ENCODE data around the gene ZC3H10.
A peak's percentile ranks its signal among the peaks of the same experiment; 100 is the strongest.
"Not testable (repeated sequence)": the region's sequence is repeated elsewhere in the genome, so short reads cannot be mapped to it uniquely, and the experiment has no call there.

The ZC3H10 gene

GRCh38 chr12:56153678-56154065 is 35.6 kb downstream of the ZC3H10 start:
- DNase-seq (ENCODE audit: low read depth in 1 of 2, low spot score in 1 of 2): no peak

- no peak for DNase-seq (ENCODE audit: low read depth in 1 of 2, low spot score in 1 of 2)
These were observed 36.2 kb downstream of the ZC3H10 start for GRCh38 chr12:56154246-56154771.

- DNase-seq (ENCODE audit: low read depth in 1 of 2, low spot score in 1 of 2): no peak
These were observed 36.8 kb downstream of the ZC3H10 start for GRCh38 chr12:56154818-56155217.

DNA sequence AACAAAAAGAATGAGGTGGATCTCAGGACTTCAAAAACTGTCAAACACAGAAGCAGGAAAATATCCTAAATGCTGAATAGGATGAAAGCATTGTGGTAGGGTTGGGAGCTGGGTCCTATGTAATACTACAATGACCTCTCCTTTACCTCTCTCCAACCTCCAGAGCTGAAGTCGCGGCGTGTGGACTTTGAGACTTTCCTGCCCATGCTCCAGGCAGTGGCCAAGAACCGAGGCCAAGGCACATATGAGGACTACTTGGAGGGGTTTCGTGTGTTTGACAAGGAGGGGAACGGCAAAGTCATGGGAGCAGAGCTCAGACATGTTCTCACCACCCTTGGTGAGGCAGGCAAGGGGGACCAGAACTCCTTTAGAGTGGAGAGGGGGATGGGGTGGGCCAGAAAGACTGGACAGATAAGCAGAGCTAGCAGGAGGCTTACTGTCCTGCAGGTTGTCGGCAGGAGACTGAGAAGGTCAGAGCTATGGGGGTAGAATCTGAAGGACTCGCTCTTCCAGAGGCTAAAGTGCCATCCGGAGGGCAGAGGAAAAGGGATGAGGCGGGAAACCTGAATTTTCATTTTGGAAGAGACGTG is 37.3 kb downstream of the ZC3H10 start:
- DNase-seq (ENCODE audit: low read depth in 1 of 2, low spot score in 1 of 2): no peak

DNA sequence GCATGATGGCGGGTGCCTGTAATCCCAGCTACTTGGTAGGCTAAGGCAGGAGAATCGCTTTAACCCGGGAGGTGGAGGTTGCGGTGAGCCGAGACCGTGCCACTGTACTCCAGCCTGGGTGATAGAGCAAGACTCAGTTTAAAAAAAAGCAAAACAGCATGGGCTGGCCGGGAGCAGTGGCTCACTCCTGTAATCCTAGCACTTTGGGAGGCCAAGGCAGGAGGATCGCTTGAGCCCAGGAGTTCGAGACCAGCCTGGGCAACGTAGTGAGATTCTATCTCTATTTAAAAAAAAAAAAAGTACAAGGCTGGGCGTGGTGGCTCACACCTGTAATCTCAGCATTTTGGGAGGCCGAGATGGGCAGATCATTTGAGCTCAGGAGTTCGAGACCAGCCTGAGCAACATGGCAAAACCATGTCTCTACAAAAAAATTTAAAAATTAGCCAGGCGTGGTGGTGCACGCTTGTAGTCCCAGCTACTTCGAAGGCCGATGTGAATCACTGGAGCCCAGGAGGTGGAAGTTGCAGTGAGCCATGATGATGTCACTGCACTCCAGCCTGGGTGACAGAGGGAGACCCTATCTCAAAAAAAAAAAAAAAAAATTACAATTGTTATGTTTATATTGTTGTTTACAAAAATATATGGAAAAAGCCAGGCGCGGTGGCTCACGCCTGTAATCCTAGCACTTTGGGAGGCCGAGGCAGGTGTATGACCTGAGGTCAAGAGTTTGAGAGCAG is 38.6 kb downstream of the ZC3H10 start:
- not testable (repeated sequence) for DNase-seq (ENCODE audit: low read depth in 1 of 2, low spot score in 1 of 2)

DNA sequence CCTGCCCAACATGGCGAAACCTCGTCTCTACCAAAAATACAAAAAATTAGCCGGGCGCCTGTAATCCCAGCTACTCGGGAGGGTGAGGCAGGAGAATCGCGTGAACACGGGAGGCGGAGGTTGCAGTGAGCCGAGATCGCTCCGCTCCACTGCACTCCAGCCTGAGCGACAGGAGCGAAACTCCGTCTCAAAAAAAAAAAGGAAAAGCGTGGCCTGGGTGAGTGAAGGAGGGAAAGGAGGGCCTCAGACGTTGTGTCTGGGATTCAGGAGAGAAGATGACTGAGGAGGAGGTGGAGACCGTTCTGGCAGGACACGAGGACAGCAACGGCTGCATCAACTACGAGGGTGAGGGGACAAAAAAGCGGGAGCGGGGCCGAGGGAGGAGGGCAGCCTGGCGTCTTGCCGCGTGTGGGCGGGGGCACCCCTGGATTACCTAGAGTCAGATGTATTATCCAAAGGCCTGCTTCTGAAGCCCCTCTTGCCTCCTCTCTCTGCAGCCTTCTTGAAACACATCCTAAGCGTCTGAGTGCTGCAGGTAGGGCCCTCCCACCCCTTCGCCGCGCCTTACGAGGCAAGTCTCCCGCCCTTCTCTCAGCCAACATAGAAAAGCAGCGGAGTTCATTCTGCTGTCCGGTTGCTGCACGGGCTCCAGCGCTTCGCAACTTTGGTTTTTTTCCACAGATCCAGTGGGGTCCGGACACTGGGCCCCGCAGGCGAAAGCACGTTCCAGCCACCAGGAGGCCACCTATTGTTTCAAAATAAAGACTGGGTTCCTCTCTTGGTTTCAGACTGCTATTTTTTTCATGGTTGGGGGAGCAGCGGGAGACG is 39.3 kb downstream of the ZC3H10 start:
- peak; percentile 25 to 26 for DNase-seq (ENCODE audit: low read depth in 1 of 2, low spot score in 1 of 2)

- peak; percentile 65 to 75 for DNase-seq (ENCODE audit: low read depth in 1 of 2, low spot score in 1 of 2)
These were observed 40.2 kb downstream of the ZC3H10 start, which contains the start of gene MYL6 for GRCh38 chr12:56158029-56158925. Gene MYL6 (plus strand): TSS chr12:56158359. CDS start chr12:56158402, 43 bp downstream.

DNA sequence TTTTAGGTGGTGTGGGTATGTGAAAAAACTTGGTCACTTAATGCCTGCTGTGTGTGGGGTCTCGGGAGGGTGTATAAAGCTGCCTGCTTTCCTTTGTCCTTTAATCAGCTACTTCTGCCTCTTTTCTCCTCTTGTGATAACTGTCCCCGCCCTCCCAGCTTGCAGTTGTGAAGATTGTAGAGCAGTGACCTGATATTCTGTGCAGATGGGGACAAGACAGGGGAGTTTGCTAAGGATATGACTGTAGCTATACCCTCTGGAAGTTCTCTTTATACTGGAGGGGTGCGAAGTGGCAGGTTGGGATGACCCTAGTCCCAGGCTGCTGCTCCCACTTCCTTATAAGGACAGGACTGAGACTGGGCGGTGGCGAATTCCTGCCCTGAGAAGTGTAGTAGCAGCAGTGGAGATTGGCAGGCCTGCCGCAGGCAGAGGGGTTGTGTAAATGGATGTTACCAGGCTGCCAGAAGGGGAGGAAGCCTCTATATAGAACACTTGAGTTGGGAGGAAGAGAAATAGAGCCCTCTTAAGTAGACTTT is 40.9 kb downstream of the ZC3H10 start:
- no peak for DNase-seq (ENCODE audit: low read depth in 1 of 2, low spot score in 1 of 2)

DNA sequence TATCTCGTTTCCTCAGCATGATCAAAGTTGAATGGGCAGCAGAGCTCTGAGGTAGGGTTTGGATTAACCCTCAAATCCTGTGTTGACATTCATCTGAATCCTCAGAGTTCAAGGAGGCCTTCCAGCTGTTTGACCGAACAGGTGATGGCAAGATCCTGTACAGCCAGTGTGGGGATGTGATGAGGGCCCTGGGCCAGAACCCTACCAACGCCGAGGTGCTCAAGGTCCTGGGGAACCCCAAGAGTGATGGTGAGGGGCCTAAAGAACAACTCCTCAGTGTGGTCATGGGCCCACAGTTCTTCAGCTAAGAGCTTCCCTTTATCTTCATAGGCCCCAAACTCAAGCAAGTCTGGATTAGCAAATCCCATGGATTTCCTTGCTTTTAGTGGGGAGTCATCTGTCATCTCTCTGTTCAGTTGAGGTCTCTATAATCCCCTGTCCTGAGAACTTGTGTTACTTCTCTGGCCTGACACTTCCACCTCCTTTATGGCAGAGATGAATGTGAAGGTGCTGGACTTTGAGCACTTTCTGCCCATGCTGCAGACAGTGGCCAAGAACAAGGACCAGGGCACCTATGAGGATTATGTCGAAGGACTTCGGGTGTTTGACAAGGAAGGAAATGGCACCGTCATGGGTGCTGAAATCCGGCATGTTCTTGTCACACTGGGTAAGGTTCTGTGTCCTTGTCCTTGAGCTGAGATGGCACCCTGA is 41.6 kb downstream of the ZC3H10 start:
- no peak for DNase-seq (ENCODE audit: low read depth in 1 of 2, low spot score in 1 of 2)

- peak; percentile 36 to 39 for DNase-seq (ENCODE audit: low read depth in 1 of 2, low spot score in 1 of 2)
These were observed 42.2 kb downstream of the ZC3H10 start for GRCh38 chr12:56160193-56160763.

DNA sequence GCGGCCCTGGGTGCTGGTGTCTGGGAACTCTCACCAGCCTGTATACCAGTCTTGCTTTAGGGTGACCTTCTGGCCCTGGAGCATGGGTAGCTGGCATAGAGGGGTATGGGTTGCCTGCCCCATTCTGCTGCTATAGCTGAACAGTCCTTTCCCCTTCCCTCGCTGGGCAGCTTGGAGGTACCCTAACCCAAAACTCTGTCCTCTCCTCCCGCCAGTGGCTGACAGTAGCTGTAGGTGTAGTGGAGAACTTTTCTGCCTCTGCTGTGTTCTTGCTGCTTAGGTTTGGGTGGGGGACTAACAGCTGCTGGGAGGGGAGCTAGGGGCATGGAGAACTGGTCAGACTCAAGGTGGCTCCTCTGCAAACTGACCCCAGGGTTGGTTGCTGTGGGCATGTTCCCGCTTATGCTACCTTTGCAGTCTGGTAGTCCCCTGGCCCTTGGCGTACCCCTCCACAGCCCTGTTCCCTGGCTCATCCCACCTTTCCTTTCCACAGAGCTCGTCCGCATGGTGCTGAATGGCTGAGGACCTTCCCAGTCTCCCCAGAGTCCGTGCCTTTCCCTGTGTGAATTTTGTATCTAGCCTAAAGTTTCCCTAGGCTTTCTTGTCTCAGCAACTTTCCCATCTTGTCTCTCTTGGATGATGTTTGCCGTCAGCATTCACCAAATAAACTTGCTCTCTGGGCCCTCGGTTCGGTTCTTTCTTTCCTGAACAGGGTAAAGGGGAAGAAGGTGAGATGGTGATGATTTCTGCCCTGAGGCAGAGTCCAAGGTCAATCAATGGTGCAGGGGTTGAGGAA is 43.0 kb downstream of the ZC3H10 start:
- no peak for DNase-seq (ENCODE audit: low read depth in 1 of 2, low spot score in 1 of 2)

DNA sequence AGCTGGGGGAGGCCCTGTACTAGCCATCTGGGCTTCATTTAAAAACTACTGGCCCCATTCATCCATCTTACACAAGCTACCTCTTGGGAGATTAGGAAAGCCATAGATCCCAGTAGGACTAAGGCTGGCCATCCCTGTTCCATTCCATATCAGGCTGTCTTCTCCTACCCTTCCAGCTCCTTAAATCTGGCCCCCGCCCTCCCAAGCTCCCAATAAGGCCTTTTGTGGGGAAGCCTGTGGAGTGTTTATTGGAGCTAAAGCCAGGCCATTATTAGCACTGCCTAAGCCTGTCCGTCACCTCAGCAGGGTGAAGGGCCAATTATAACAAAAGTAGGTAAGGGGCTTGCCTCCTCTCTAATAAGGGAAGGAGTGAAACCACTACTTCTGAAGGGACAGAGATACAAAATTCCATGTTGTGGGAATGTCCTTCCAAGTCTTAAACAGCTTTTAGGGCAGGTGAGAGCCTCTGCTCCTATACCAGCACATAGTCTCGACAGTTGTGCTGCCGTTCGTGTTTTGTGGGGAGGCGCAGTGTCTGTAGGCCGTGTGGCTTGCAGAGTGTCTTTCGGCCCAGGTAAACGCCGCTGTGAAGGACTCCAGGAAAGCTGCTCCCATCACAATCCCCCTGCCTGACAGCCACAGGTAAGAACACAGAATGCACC is 43.8 kb downstream of the ZC3H10 start:
- no peak for DNase-seq (ENCODE audit: low read depth in 1 of 2, low spot score in 1 of 2)

DNA sequence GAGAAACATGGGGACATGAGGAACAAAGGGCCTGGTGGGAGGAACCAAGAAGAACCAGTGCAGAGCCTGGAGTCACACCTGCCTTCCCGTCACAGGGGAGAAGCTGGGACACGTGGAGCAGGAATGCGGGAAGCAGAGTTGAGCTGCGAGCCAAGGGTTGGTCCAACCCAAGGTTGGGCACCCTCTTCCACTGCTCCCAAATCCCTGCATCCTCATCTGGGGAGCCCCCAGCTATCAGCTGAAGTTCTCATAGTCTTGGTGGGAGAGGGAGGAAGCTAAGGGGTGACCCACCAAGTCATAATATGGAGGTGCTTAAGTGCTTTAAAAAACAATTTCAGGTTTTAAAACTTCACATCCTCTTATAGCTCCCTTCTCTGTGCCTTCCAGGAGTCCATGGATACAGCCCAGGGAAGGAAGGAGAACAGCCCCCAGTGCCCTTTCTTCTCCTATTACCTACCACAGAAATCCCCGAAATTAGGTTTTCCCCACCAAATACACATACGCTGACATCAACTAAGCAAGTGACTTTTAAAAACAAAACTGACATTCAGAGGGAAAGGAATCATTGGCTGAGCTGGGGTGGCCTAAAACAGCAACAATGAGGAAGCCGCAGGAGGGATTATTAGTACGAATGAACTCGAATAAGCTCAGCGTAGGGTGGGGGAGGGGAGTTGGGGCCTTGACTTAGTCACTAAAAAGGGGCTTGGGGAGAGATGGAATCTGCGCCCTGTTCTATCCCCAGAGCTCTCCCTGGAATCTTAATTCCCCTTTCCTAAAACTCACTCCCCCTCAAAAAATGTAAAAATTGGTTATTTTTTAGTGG is 44.6 kb downstream of the ZC3H10 start:
- DNase-seq (ENCODE audit: low read depth in 1 of 2, low spot score in 1 of 2): no peak

- DNase-seq (ENCODE audit: low read depth in 1 of 2, low spot score in 1 of 2): no peak
These were observed 45.7 kb downstream of the ZC3H10 start for GRCh38 chr12:56163533-56164344.

GRCh38 chr12:56164345-56164729 is 46.3 kb downstream of the ZC3H10 start:
- no peak for DNase-seq (ENCODE audit: low read depth in 1 of 2, low spot score in 1 of 2)

DNA sequence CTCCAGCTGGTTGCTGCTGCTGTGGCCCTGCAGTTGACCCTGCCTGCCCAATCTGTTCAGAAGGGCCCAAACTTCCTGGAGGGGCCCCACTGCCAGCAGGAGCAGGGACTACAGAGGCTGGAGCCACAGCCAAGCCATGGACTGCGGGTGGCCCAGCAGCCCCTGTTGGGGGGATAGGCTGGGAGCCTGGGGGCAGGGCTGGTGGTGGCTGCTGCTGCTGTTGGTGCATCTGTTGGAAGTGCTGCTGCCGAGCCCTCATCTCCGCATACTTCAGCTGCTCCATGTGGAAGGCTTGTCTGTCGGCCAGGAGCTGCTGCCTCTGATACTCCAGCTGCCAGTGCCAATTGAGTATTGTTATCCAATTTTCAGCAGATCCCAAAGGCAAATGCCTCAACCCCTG is 47.3 kb downstream of the ZC3H10 start:
- no peak for DNase-seq (ENCODE audit: low read depth in 1 of 2, low spot score in 1 of 2)
